MM.1S (cell line): Measurements from ENCODE around the gene BRF1.

Experiments used
- DNase-seq: peaks from one replicate; pipeline ENCODE4 v3.0.0-alpha.2; 2015
- H2AFZ ChIP-seq: fragments of 300-600 bp; sonication (generic); 2 replicates; pipeline ENCODE4 v1.6.0; 2016; ENCODE audit warnings: antibody characterized with exemption, low read length
- H3F3A ChIP-seq: fragments of 300-600 bp; sonication (generic); 2 replicates; pipeline ENCODE4 v1.6.1; 2016; ENCODE audit warnings: mild to moderate bottlenecking, antibody characterized with exemption, low read length, moderate library complexity, mixed read lengths; ENCODE audit not compliant: insufficient read depth
- H3K27ac ChIP-seq: fragments of 300-600 bp; sonication (generic); 2 replicates; pipeline ENCODE4 v1.5.1; 2016; ENCODE audit warnings: mild to moderate bottlenecking, low read length
- H3K27me3 ChIP-seq: fragments of 300-600 bp; sonication (generic); replicated peaks from 2 replicates; pipeline ENCODE4 v1.6.0; 2016; ENCODE audit warnings: low read length; ENCODE audit not compliant: insufficient read depth
- H3K36me3 ChIP-seq: fragments of 300-600 bp; sonication (generic); replicated peaks from 2 replicates; pipeline ENCODE4 v1.6.1; 2016; ENCODE audit warnings: mild to moderate bottlenecking, low read length, mixed read lengths; ENCODE audit not compliant: insufficient read depth
- H3K4me1 ChIP-seq: fragments of 300-600 bp; sonication (generic); 2 replicates; pipeline ENCODE4 v1.6.1; 2016; ENCODE audit warnings: low read length, mixed read lengths
- H3K4me2 ChIP-seq: fragments of 300-600 bp; sonication (generic); 2 replicates; pipeline ENCODE4 v1.6.0; 2016; ENCODE audit warnings: low read depth, low read length
- H3K4me3 ChIP-seq: fragments of 300-600 bp; sonication (generic); 2 replicates; pipeline ENCODE4 v1.5.1; 2016; ENCODE audit warnings: low read length, mixed read lengths
- H3K79me2 ChIP-seq: fragments of 300-600 bp; sonication (generic); 2 replicates; pipeline ENCODE4 v1.6.1; 2016; ENCODE audit warnings: mixed run types, low read length, mixed read lengths
- H3K9ac ChIP-seq: fragments of 300-600 bp; sonication (generic); 2 replicates; pipeline ENCODE4 v1.6.1; 2016; ENCODE audit warnings: low read length, mixed read lengths
- H3K9me2 ChIP-seq: fragments of 300-600 bp; sonication (generic); replicated peaks from 2 replicates; pipeline ENCODE4 v1.6.1; 2016; ENCODE audit warnings: mild to moderate bottlenecking, low read length, mixed read lengths; ENCODE audit not compliant: insufficient read depth
- H3K9me3 ChIP-seq: fragments of 300-600 bp; sonication (generic); replicated peaks from 2 replicates; pipeline ENCODE4 v1.6.1; 2016; ENCODE audit warnings: mild to moderate bottlenecking, low read length, mixed read lengths; ENCODE audit not compliant: insufficient read depth
- H4K20me1 ChIP-seq: fragments of 300-600 bp; sonication (generic); 2 replicates; pipeline ENCODE4 v1.6.1; 2016; ENCODE audit warnings: mild to moderate bottlenecking, low read length, moderate library complexity, mixed read lengths; ENCODE audit not compliant: insufficient read depth
- CTCF ChIP-seq: fragments of 300-600 bp; sonication (generic); IDR thresholded peaks from 2 replicates; pipeline ENCODE4 v1.5.1; 2016; ENCODE audit warnings: antibody characterized with exemption, low read length, mixed read lengths
- EZH2 ChIP-seq: fragments of 300-600 bp; sonication (generic); optimal IDR thresholded peaks from 2 replicates; pipeline ENCODE3; 2017; ENCODE audit warnings: low read depth, mild to moderate bottlenecking, antibody characterized with exemption, low read length, mixed read lengths
- EZH2phosphoT487 ChIP-seq: fragments of 300-600 bp; sonication (generic); IDR thresholded peaks from 2 replicates; pipeline ENCODE4 v1.6.1; 2018; ENCODE audit warnings: antibody characterized with exemption, low read length

The BRF1 gene

GRCh38 chr14:105248368-105249181, 52.2 kb downstream of the BRF1 start, which contains the start of gene BTBD6:
Gene BTBD6 (plus strand): TSS chr14:105248533. CDS start chr14:105248712, 179 bp downstream.
- H3K79me2 ChIP-seq: no peaks in the 10 kb centered on the region
- H2AFZ ChIP-seq: no peak within 1 kb of the TSS
- H3F3A ChIP-seq: no peaks in the 10 kb centered on the region
- H3K9me3 ChIP-seq: no peaks in the 10 kb centered on the region
- H3K27me3 ChIP-seq: no peaks in the 10 kb centered on the region
- H3K4me3 ChIP-seq: peak within 1 kb of the TSS; percentile 44; the same call in 1 of the 2 replicates
- peak within 1 kb of the TSS; percentile 68 for H3K4me2 ChIP-seq
- H3K27ac ChIP-seq: no peak within 1 kb of the TSS
- no peak within 1 kb of the TSS for H3K9ac ChIP-seq
- TF ChIP-seq CTCF: no peak
- no peak for TF ChIP-seq EZH2
- no peak for TF ChIP-seq EZH2phosphoT487
- no peaks in the 10 kb centered on the region for H3K9me2 ChIP-seq
- no peaks in the 10 kb centered on the region for H3K4me1 ChIP-seq
- H4K20me1 ChIP-seq: no peaks in the 10 kb centered on the region
- peak; percentile 79 for DNase-seq
- no peaks in the 10 kb centered on the region for H3K36me3 ChIP-seq

- no peaks in the 10 kb centered on the region for H3K9me2 ChIP-seq
- no peak for DNase-seq
- H3K9me3 ChIP-seq: no peaks in the 10 kb centered on the region
- H2AFZ ChIP-seq: no peak overlapping the region
- TF ChIP-seq EZH2 (no peak), EZH2phosphoT487 (no peak), CTCF (no peak)
- H3K79me2 ChIP-seq: no peaks in the 10 kb centered on the region
- no peak overlapping the region for H3K9ac ChIP-seq
- H3K4me1 ChIP-seq: no peaks in the 10 kb centered on the region
- H3K36me3 ChIP-seq: no peaks in the 10 kb centered on the region
- H4K20me1 ChIP-seq: no peaks in the 10 kb centered on the region
- H3F3A ChIP-seq: no peaks in the 10 kb centered on the region
- no peak overlapping the region for H3K27ac ChIP-seq
- no peaks in the 10 kb centered on the region for H3K27me3 ChIP-seq
- peak overlapping the region; percentile 39; the same call in 1 of the 2 replicates for H3K4me3 ChIP-seq
- H3K4me2 ChIP-seq: peak overlapping the region; percentile 68
Observed at GRCh38 chr14:105247715-105248367, 53.0 kb downstream of the BRF1 start.

- Histone ChIP-seq H3K9me2 (no peaks in the 10 kb centered on the region), H3K4me1 (no peaks in the 10 kb centered on the region), H4K20me1 (no peaks in the 10 kb centered on the region), H3K4me3 (no peak overlapping the region), H3K27me3 (no peaks in the 10 kb centered on the region), H3K9ac (no peak overlapping the region), H3F3A (no peaks in the 10 kb centered on the region), H3K9me3 (no peaks in the 10 kb centered on the region), H3K79me2 (no peaks in the 10 kb centered on the region), H3K4me2 (no peak overlapping the region), H3K27ac (no peak overlapping the region), H3K36me3 (no peaks in the 10 kb centered on the region), H2AFZ (no peak overlapping the region)
- DNase-seq: no peak
- no peak for TF ChIP-seq EZH2phosphoT487
- no peak for TF ChIP-seq CTCF
- no peak for TF ChIP-seq EZH2
Observed at GRCh38 chr14:105247026-105247425, 53.8 kb downstream of the BRF1 start.
